Measurements from ENCODE around the gene AHCYL1.
"Not testable (repeated sequence)": the region's sequence is repeated elsewhere in the genome, so short reads cannot be mapped to it uniquely, and the experiment has no call there.

Gene AHCYL1

DNA sequence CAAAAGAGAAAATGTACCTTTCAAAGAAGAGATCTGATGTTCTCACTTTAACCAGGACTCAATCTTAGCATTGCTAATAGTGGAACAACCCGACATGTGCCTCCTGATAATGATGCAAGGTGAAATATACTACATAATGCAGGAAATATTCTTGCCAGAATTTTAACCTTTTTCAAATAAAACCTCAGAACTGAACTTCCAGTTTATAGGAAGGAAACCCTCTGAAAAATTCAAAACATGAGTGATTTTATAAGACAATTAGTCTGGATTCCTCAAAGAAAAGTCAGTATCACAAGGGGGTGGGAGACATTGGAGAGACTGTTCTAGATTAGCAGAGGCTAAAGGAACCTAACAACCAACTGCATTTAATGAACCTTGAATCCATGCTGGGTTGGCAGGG is 18.1 kb downstream of the AHCYL1 start:
- DNase-seq = no peak

DNA sequence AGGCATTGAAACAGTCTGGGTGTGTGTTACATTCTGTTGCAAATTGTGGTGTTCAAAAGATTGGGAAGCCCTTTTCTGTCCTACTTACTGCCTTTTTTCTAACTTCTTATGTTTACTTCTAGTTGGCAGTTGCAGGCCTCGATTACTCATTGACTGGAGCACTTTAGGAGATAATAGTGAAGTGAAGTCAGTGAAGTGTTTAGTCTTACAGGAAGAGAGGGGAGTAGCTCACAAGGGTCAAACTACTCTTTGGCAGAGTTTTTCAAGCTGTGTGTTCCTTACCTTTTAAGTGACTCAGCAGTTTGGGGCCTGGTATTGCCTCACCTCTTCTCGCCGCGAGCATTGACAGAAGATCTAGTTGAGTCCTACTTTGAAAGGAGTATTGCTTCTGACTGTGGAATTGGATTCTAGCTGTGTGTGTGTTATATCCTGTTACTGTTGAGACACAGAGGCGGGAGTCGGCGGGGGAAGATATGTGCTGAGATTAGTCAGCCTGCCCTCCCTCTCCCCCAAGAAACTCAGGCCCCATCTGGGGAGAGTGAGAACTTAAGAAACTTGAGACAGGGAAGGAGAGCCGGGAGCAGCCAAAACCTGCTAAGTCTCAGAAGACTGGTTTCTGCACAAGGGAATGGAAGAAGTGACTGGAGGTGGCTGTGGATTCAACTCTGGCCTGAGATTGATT is 19.3 kb downstream of the AHCYL1 start:
- peak; percentile 95 for DNase-seq

DNA sequence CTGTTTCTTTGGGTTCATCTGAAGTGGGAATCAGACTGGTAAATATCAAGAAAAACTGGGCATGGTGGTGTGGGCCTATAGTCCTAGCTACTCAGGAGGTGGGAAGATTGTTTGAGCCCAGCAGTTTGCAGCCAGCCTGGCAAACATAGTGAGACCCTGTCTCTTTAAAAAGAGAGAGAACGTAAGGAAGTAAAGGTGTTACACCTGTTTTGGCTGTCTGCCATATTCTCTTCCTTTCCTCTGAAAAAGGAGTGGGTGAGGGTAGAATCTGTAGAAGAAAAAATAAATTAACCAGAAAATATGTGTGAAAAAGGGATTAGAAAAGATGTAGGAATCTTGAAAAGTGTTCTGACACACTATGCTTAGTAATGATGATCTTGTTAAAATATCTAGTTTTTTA is 20.0 kb downstream of the AHCYL1 start:
- DNase-seq = no peak

DNA sequence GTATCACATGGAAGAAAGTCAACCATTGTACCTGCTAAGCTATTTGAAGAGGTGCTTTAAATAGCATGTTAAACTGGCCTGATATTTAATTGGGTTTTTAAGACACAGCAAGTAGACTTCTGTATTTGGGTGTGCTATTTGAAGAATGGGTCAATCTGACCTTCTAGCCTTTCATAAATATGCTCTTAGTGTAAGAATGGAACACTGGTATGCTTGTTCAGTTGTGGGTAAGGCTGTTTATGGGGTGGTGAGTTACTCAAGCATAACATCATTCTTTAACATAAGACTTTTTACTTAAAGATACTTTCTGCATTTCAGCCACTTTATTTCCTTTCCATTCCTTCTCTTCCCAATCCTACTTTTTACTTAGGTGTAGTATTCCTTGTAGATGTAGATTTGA is 21.4 kb downstream of the AHCYL1 start:
- DNase-seq = peak; percentile 41

DNA sequence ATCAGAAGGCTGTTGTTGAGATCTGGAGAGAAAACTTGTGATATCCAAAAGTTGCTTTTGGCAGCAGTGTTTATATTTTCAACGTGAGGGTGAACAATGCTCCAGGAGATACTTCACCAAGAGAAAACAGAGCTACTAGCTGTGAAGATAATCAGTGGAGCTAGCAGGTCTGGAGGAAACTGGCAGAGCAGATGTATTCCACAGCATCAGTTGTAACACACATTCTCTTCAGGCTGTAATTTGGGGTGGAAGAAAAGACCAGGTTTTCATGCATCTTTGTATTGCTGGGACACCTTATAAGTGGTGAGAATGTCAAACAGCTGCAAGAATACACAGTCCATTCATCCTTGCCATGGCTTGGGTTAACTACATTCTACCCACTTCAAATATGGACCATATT is 22.0 kb downstream of the AHCYL1 start:
- DNase-seq = no peak

DNA sequence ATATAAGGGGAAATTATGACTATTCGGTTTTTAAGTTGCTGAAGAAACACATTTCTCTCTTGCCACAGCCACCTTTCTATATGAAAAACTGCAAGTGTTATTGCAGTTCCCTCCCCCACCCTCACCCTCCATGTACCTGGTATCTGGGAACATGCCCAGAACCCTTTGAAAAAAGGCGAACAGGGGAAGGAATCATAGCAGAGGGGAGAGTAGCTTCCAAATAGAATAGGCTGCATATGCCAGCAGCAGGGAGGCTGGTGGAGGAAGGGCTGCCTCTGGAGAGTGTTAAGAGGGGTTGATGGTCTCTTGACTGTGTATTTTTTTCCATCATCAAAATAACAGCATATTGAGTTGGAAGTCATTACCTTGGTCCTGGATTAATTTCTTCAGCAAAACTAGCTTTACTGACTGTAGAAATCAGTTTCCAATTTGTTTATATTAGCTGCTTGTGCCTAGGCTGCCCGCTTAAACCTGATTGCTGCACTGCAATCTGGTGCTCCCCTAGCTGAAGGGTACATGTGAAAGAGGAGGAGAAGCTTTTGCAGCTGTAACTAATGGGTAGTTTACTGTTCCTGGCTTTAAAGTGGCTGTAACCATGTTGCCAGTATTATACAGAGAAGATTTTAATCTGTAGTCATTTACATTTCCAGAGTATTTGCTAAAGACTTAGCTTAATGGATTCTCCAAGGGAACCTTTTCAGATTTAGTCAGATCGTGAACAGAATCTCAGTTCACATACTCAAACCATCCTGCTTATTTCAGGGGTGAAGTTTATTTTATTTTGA is 22.7 kb downstream of the AHCYL1 start:
- no peak for DNase-seq

DNA sequence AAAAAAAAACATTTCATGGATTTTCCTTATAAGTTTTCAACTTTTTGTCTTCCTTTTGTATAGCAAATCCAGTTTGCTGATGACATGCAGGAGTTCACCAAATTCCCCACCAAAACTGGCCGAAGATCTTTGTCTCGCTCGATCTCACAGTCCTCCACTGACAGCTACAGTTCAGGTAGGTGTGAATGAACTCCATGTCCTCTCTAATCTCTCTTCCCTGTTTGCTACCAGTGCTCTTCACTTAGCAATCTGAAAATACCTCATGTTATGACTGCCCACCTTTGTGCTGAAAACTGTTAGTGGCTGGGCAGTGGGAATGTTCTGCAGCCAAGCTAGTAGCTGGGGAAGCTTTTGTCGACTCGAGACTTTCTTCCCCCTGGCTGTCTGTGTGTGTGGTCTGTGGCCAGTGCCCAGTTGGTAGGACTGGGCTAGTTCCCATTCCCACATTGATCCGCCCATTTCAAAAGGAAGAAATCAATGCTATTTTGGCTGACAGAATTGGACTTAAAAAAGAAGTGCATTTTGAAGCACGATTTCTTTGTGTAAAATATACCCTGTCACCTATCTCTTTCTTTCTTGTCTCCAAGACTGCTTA is 24.5 kb downstream of the AHCYL1 start:
- DNase-seq = no peak

DNA sequence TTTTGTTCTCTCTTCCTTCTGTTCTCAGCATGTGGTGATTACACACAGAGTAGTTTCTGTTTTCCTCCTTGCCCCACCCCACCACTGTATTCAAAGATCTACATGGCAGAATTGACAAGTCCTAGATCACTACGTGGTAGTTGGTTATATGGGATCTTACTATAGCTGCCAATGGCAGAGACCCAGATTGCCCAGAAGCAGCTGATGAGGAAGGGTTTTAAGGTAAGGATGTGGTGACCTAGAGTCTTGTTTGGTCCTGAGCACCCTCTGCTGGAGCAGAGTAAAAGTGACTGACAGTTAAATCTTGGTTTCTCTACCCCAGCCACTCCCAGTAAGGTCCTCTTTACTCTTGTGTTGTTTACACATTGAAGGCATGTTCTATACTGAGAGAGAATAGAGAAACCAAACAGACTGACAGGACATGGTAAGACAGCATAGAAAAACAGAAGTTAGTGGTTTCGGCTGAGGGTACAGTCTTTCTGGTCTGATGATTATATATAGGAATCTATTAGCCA is 27.0 kb downstream of the AHCYL1 start:
- DNase-seq = peak; percentile 58

DNA sequence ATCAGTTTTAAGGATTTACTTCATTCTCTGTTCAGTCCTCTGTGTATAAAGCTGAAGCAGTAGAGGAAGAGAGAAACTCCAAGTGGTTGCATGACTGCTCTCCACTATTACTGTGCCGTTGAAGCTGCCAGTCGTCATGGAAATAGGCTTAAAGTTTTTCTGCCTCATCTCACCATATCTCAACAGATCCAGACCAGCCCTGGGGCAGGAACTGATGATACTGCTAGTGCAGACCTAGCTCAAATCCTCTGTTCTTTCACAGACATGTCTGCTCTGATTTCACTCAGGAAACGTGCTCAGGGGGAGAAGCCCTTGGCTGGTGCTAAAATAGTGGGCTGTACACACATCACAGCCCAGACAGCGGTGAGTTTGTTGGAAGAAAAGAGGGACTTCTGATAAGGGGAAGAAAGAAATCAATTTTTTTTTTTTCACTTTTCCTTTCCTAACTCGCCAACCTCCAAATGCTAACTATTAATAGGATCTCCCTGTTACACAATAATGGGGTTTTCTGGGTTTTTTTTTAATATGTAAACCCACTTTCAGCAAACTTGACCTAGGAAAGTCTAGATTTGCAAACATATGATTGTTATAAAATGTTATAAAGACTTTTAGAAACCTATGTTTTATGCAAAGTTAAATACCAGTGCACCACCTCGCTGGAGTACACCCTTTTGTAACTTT is 27.7 kb downstream of the AHCYL1 start:
- DNase-seq = no peak

DNA sequence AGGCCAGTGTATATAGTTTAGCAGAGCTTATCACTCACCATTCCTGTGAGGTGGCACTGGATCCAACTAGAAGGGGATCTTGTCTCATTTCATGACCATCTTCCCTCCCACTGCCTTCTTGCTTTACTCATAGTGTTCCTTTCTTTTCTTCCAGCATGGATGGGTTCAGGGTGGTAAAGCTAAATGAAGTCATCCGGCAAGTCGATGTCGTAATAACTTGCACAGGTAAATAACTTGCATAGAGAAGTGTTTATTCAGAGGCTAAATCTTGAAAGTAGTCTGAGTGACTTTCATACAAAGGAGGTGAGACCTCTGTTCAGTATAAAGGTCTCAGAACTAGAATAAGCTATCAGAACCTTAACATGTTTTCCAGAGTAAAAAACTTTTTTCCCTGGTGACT is 33.2 kb downstream of the AHCYL1 start:
- no peak for DNase-seq

DNA sequence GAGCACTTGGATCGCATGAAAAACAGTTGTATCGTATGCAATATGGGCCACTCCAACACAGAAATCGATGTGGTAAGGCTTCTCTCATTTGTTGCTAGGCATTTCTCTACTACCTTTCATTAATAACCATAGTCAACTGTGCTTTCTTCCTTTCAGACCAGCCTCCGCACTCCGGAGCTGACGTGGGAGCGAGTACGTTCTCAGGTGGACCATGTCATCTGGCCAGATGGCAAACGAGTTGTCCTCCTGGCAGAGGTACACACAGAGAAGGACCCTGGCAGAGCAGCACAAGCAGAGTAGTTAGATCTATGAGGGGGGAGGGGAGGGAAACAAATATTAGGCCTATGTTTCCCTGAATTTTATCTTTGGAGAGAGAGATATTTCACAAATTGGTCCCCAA is 33.8 kb downstream of the AHCYL1 start:
- DNase-seq = no peak

DNA sequence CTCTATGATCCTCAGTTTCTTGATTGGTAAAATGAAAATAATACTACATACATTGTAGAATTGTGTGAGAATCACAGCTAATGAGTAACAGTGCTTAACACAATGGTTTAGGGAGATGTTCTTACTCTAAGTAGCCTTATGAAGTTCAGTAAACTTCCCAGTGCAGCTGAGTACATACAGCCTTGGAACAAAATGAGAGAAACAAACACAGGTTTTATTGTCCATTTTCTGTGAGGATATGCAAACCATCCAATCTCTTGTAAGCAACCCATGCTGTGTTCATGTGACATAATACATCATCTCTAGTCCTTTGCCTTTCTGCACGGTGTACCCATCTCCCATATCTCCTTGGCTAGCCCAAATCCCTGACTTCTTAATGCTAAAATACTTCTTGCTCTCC is 35.2 kb downstream of the AHCYL1 start:
- no peak for DNase-seq

DNA sequence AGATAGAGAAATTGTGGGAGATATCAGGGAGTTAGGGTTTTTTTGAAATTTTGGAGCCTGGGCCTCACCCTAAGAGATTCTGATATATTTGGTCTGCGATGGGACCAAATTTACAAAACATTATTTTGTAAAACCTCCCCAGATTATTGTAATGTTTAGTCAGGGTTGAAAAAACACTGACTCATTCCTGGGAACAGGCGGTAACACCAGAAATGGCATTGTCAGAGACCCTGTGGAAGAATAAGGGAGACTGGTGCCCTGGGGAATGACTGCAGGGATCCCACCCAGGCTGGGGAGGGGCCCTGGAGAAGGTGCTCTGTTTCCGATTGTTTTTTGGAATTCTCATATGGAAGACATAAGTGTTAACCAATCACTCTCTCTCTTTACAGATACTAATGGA is 36.7 kb downstream of the AHCYL1 start:
- peak; percentile 13 for DNase-seq

DNA sequence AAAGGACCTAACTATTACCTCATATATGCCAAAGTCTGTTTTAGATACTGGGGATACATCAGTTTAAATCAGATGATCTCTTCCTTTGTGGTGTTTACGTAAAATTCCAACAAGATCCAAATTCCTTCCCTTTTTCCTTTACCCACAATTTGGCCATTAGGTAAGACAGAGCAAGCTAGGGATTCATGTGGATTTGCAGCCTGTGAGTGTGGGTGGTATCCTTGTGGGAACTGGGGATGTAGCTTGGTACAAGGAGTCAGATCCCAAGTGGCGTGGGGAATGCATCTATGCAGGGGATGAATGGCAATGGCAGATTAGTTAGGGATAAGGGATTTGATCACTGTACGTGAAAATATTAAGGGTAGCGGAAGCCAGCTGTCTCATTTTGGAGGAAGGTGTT is 40.0 kb downstream of the AHCYL1 start:
- no peak for DNase-seq

DNA sequence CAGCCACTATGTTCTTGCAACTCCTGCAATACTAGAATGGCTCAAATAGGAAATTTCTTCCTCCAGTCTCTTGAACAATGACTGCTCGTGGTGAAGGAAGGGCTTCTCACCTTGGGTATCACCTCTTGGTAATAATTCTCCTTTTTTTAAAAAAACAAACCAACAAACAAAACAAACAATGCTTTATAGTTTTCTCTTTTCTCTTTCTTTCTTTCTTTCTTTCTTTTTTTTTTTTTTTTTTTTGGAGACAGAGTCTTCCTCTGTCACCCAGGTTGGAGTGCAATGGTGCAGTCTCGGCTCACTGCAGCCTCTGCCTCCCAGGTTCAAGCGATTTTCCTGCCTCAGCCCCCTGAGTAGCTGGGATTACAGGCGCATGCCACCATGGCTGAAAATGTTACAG is 46.1 kb downstream of the AHCYL1 start:
- DNase-seq = not testable (repeated sequence)

DNA sequence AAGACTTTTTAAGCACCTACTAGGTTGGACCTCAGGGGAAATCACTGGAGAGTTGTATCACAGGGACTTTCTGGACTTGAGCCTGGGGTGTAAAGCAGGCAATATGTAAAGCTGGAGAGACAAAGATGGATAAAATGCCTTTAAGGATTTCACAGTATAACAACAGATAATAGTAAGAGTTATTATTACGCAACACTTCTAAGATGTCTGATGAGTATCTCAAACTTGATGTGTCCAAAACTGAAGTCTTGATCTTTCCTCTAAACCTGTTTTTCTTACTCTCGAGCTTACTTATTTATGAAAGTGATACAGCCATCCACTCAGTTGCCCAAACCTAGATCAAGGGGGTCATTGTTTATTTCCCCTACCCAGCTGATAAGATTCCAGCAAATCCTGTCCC is 47.8 kb downstream of the AHCYL1 start:
- DNase-seq = no peak

DNA sequence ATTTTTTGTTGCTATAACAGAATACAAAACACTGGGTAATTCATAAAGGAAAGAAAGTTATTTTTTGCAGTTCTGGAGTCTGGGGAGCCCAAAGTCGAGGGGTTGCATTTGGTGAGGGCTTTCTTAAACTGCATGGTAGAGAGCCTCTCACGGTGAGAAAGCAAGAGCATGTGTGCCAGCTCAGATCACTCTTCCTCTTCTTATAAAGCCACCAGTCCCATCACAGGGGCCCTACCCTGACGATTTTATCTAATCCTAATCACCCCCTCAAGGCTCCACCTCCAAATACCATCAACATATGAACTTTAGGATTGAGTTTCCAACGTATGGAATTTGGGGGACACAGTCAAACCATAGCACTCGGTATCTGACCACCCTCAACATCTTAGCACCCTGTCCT is 48.9 kb downstream of the AHCYL1 start:
- DNase-seq = no peak

DNA sequence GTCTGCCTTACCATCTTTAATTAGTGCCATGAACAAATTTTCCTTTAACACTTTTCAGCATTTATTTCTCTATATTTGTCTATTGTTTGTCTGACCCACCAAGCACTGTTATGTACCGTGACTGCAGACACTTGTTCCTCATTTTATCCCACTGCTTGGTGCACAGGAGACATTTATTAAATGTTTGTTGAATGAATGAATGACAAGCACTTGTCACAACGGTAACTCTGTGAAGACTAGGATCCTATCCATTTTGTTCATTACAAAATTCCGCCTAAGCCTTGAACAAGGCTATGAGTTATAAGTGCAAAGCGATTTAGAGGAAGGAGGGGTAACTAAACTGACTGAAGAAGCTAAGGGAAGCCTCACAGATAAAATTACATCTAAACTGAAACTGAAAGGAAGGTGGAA is 49.5 kb downstream of the AHCYL1 start:
- no peak for DNase-seq

DNA sequence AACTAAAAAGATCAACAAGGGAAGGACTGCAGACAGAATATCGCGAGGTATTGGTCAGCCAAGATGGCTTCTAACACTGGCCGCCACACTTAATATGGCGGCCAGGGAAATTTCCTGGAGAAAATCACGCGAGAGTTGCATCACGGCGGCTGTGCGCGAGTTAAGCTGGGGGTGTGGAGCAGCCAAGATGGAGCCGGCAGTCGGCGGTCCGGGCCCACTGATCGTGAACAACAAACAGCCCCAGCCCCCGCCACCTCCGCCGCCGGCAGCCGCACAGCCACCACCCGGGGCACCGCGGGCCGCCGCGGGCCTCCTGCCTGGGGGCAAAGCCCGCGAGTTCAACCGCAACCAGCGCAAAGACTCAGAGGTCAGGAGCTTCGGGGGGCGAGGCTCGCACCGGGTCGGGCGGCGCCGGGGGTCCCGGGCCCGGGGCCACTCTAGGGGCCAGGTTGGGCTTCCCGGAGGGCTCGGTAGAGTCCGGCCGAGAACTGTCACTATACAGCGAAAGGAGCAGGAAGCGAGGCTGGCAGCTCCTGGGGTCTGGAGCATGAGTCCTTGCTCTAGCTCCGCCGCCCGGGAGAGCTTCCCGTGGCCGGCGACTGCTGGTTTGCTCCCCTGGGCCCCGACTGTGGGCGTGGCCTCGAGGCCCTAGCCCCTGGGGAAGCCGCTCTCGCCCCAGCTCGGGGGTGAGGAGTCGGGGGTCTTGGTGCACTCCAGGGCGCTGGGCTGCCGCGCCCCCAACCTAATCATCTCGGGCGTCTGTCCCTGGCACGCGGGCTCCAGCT is 50.1 kb downstream of the AHCYL1 start, which contains the start of gene STRIP1:
Gene STRIP1 (plus strand): TSS at position 174 of the 785 bp plus-strand sequence. CDS start 14 bp downstream, at position 188.
- DNase-seq = peak; percentile 98

DNA sequence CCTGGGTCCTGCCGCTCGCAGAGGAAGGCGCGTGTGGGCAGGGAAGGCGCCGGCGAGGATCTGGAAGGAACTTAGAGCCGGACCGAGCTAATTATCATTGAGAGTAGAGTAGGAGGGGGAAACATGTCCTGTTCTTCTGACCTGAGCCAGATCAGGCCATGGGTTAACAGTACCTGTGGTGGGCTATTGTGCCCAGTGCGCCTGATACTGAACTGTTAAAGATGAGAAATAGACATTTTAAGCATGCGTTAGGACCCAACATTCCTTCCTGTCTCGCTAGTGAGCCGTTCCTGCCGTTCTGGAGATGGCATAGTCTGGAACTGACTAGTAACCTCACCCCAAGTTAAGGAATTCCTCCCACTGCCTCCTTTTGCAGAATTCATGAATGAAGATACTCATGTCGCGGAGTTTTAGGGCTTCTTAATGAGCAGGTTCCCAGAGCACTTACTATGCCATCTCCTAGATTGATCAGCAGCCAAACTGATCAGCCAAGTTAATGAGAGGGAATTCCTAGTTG is 50.7 kb downstream of the AHCYL1 start:
- peak; percentile 9 for DNase-seq

DNA sequence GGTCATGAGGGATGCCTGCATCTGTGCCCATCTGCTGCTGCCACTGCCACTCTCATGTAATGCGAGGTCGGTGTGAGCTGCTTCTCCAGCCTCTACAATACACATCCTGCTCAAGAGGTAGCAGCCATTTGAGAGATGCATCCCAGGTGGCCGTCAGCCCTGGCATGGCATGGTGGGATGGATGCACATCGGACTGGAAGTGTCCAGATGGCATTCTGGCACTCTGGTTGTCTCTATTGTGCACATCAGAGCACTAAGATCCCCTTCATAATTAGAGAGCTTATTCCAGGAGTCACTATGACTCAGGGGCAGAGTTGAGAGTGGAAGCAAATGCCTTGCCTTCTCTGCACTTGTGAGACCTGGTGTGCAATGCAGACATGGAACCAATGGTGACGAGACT is 53.7 kb downstream of the AHCYL1 start:
- no peak for DNase-seq

DNA sequence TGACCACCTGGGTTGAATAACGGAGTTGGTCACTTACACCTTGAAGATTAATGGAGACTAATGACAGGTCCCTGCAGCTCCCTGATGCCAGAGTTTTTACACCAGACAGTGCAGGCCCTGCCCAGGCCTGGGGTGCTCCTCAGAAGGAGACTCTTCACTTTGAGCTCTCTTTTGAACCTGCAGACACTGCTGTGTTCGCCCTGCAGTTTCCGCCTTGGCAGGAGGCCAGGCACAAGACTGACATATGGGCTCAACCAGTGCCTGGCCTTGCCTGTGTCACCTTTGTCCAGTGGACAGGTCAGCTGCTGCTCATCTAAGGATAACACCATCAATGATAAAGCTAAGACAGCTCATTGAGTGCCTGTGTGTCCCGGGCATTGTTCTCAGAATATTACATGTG is 55.1 kb downstream of the AHCYL1 start:
- no peak for DNase-seq
